Upper lobe of right lung (tissue), 1 donor: Measurements from ENCODE around the gene CAMK2N1. TPM values are rescaled to one million over a fixed set of nuclear protein-coding genes. Genes with fewer than 3 reads are reported as not detected.
A peak's percentile ranks its signal among the peaks of the same experiment; 100 is the strongest.

Experiments
- ATAC-seq: fragments of 200-7000 bp; cut with Tn5 transposase; one replicate; pipeline ENCODE4 v1.9.1; 2020; ENCODE audit warnings: mild to moderate bottlenecking, moderate library complexity
- DNase-seq: peaks from one replicate; pipeline ENCODE4 v3.0.0-alpha.2; 2020
- H3K27ac ChIP-seq: fragments of 200-600 bp; one replicate; pipeline ENCODE4 v1.8.0; 2022
- H3K27me3 ChIP-seq: fragments of 200-600 bp; one replicate; pipeline ENCODE4 v1.8.0; 2022; ENCODE audit warnings: mild to moderate bottlenecking
- H3K36me3 ChIP-seq: fragments of 200-600 bp; one replicate; pipeline ENCODE4 v1.8.0; 2022
- H3K4me1 ChIP-seq: fragments of 200-600 bp; one replicate; pipeline ENCODE4 v1.8.0; 2022
- H3K4me3 ChIP-seq: fragments of 200-600 bp; one replicate; pipeline ENCODE4 v1.8.0; 2022; ENCODE audit warnings: mild to moderate bottlenecking
- H3K9me3 ChIP-seq: fragments of 200-600 bp; one replicate; pipeline ENCODE4 v1.8.0; 2022
- intact Hi-C: fragments of 100-400 bp; cut with DNase I; formaldehyde crosslinking; loops from one replicate; pipeline ENCODE4 v1.11.0; 2022
- total RNA-seq: library from RNA; stranded (reverse); fragmentation: NEBNext Ultra II Directional; extraction: Animal tissue kit (Norgen Biotek cat#: 25700); gene quantifications from one replicate; pipeline ENCODE4 v1.2.1, GENCODE V29; 2021
- TF ChIP-seq, protein P1 (sequence below): fragments of 200-600 bp; IDR thresholded peaks from one replicate; pipeline ENCODE4 v1.8.0; 2022; ENCODE audit warnings: antibody characterized with exemption
- donor health status: DM: no; HTN: yes; CAD: no; lungs with severe emphysema.

The CAMK2N1 gene
- total RNA-seq, 1 donor from 2014 or later, result 73.6 TPM

DNA sequence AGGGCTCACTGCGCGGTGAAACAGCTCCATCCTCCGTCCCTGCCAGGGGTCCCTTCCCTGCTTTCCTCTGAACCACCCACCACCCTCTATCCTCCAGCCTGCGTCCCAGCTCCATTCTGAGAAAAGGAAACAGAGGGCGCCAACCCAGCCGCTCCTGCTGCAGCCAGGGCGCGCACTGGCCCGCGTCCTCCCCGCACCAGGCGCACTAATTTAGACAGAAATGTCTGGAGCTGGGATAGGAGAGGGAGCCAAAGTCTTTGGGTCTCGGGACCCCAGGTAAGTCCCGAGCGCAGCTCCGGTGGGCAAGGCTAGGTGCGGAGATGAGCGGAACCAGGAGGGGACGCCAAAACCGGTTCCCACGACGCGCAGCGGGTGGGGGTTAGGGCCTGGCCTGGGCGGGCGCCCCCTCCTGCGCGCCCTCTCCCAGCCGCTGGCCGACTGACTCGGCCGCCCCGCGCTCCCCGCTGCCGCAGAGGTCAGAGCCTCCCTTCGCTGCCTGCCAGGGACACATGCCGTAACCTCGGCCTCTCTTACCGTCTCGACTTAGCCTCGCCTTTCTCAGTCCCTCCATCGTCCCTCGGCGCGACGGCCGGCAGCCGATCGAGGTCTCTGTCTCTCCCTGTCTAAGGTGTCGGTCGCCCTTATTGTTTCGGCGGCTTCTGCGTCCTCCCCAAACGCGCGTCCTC, 2.0 kb downstream of the CAMK2N1 start:
- H3K27me3 ChIP-seq, result peaks cover 54% of the 10 kb centered on the region
- H3K4me1 ChIP-seq, result peaks cover 9% of the 10 kb centered on the region
- H3K36me3 ChIP-seq, result no peaks in the 10 kb centered on the region
- ATAC-seq (no peak), DNase-seq (peak; percentile 48)
- peak overlapping the region; percentile 51 for H3K4me3 ChIP-seq
- TF ChIP-seq, protein P1, sequence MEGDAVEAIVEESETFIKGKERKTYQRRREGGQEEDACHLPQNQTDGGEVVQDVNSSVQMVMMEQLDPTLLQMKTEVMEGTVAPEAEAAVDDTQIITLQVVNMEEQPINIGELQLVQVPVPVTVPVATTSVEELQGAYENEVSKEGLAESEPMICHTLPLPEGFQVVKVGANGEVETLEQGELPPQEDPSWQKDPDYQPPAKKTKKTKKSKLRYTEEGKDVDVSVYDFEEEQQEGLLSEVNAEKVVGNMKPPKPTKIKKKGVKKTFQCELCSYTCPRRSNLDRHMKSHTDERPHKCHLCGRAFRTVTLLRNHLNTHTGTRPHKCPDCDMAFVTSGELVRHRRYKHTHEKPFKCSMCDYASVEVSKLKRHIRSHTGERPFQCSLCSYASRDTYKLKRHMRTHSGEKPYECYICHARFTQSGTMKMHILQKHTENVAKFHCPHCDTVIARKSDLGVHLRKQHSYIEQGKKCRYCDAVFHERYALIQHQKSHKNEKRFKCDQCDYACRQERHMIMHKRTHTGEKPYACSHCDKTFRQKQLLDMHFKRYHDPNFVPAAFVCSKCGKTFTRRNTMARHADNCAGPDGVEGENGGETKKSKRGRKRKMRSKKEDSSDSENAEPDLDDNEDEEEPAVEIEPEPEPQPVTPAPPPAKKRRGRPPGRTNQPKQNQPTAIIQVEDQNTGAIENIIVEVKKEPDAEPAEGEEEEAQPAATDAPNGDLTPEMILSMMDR, result no peak
- H3K9me3 ChIP-seq, result no peaks in the 10 kb centered on the region
- intact Hi-C loops, result no loop called here
- peak overlapping the region; percentile 77 for H3K27ac ChIP-seq

DNA sequence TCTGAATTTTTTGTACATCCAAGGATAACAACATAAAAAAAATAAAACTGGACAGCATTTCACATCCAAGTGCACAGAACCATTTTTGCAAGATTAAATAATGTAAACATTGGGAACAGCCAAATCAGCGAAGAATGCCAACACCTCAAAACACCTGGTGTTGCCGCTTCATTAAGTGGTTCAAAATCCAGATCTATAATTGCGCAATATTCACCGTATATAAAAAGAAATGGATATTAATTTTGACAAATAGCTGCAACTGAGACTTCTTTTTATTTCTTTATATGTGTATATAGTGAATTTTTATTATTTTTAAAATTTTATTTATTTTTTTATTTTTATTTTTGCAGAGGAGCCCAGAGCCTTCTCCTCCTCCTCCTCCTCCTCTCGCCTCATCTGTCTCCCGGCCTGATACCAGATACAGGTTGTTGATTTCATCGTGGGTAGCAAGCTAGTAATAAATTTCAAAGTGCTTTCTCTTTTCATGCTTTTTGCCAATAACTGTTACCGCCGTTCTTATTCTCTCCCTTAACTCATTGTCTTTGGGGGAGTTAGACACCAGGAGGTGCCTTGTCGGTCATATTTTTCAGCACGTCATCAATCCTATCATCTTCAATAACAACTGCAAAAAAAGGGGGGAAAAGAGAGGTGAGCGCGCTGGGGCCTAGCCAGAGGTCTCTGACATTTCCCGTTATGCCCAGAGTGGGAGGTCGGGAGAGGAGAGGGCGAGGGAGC, 2.7 kb downstream of the CAMK2N1 start:
- peaks cover 56% of the 10 kb centered on the region for H3K27me3 ChIP-seq
- intact Hi-C loops, result no loop called here
- peak overlapping the region; percentile 77 for H3K27ac ChIP-seq

DNA sequence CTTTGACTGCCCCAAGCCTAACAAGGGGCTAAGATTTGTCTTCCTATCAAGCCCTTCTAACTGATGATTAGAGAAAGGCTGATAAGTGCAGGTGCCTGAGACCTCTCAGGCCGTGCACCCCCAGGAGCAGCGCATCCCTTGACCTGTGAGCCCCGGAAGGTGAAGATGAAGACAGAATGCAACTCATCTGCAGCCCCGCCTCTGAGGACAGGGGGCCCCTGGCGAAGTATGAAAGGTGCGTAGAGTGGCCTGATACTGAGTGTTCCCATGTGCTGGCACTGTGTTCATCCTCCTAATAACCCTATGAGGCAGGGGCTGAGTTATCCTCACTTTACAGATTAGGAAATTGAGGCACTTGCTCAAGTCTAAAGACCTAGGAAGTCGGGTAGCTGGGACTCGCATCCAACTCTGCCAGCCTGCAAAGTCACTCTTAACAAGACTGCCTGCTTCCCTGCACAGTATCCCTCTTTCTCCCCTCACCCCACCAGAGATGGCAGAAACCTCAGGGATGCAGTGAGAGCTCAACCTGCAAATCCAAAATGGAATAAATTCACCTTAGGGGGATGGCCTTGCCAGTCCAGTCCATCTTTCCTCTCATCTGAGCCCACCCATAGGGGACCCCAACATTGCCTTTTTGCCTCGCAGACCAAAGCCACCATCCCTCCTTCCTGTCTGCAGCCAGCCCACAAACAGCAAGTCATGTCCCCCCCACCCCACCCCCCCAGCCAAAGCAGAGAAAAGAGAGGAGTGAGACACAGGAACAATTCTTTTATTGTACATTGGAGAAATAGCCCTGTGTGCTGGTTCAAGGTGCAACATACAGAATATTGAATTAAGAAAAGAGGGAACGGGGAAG, 4.1 kb downstream of the CAMK2N1 start:
- Histone ChIP-seq H3K27me3 (peaks cover 48% of the 10 kb centered on the region), H3K9me3 (no peaks in the 10 kb centered on the region), H3K4me1 (peaks cover 17% of the 10 kb centered on the region), H3K36me3 (no peaks in the 10 kb centered on the region), H3K27ac (peak overlapping the region; percentile 3), H3K4me3 (no peak overlapping the region)
- intact Hi-C loops, result no loop called here
- DNase-seq (peak; percentile 31), ATAC-seq (no peak)
- TF ChIP-seq, protein P1, result no peak

More for the DNA sequence above, 2.7 kb downstream of the CAMK2N1 start:
- DNase-seq (no peak), ATAC-seq (no peak)
- no peaks in the 10 kb centered on the region for H3K9me3 ChIP-seq
- no peaks in the 10 kb centered on the region for H3K36me3 ChIP-seq
- H3K4me1 ChIP-seq, result peaks cover 12% of the 10 kb centered on the region
- peak overlapping the region; percentile 51 for H3K4me3 ChIP-seq
- TF ChIP-seq, protein P1, result no peak

DNA sequence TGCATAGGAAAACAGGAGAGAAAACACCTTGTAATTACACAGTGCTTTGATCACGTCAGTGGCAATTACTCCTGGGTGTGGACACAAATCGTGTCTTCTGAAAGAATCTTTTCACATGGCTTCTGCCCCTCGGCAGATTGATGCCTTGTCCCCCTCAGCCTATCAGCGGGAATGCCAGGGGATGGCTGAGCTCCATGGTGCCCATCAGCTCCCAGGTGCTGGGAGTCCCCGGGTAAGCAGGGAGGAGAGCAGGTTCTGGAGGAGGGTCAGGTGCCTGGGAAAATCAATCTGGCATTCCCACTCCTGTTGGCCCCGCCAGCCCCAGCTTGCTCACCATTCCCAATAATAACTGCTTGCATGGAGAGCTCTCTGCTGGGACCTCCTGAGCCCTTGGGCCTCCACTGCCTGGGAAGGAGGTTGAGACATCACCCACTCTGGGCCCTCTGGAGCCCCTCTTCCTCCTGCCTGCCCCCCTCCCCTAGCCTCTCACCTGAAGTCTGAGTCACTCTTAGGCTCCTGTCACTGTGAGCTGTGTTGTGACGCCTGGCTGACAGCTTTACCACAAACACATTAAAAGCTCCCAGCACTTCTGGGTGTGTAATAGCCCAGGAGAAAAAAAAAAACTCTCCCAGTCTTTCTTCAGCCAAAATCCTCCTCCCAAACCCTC, 4.9 kb downstream of the CAMK2N1 start:
- intact Hi-C loops, result no loop called here
- DNase-seq (peak; percentile 46), ATAC-seq (no peak)
- TF ChIP-seq, protein P1, result no peak
- peaks cover 25% of the 10 kb centered on the region for H3K4me1 ChIP-seq
- peak overlapping the region; percentile 20 for H3K27ac ChIP-seq
- no peaks in the 10 kb centered on the region for H3K36me3 ChIP-seq
- peaks cover 49% of the 10 kb centered on the region for H3K27me3 ChIP-seq
- H3K4me3 ChIP-seq, result no peak overlapping the region
- no peaks in the 10 kb centered on the region for H3K9me3 ChIP-seq

DNA sequence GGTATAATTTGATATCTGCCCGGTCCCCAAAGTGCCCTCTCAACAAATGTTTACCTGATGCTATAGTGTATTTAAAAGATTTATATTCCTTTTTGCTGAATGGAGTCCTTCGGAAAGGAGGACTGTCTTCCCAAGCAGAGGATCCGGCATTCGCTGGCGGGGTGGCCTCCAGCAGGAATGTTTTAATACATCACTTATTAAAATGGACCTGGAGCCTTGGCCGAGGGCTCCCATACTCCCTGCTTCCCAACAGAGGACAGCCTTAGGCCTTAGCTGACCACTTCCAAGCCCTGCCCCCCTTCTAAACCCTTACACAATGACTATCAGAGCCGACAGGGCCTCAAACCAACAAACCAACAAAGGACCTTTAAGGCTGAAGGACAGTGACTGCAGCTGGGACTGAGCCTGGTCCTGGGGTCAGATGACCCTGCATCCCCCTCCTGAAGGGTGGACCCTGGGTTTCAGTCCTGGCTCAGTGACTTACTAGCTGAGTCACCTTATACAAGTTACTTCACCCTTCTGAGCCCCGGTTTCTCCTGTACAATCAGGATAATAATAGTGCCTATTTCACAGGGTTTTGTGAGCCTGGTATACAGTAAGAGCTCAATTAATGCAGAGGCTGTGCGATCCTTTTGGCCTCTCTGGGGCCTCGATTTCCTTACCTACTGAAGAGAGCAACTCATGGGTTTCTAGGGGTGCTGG, 5.6 kb downstream of the CAMK2N1 start:
- ATAC-seq, result peak; percentile 7

More for the DNA sequence above, 5.6 kb downstream of the CAMK2N1 start:
- Histone ChIP-seq H3K9me3 (no peaks in the 10 kb centered on the region), H3K27me3 (peaks cover 56% of the 10 kb centered on the region), H3K4me1 (peaks cover 25% of the 10 kb centered on the region), H3K36me3 (no peaks in the 10 kb centered on the region), H3K4me3 (no peak overlapping the region), H3K27ac (peak overlapping the region; percentile 20)
- TF ChIP-seq, protein P1, result no peak
- DNase-seq, result peak; percentile 12
- intact Hi-C loops, result no loop called here
